CD8-positive, alpha-beta memory T cell (primary cell): Measurements from ENCODE around the gene SYT2. TPM values are rescaled to one million over a fixed set of nuclear protein-coding genes. Genes with fewer than 3 reads are reported as not detected.

Experiments
- CTCF ChIA-PET: fragments of 350-600 bp; sonication (Branson Sonifier 250); formaldehyde crosslinking; loops from one replicate; lab custom pipeline; 2021; ENCODE audit warnings: antibody characterized with exemption; lab: Charles Lee
- POLR2A ChIA-PET: fragments of 350-600 bp; sonication (Branson Sonifier 250); formaldehyde crosslinking; loops from one replicate; lab custom pipeline; 2021; ENCODE audit warnings: antibody characterized with exemption; lab: Charles Lee
- DNase-seq, 5 donors: peaks; one replicate each; pipeline versions ENCODE4 v3.0.0 to v3.0.0-alpha.2; 2020 to 2022; ENCODE audit warnings: mixed read lengths in 1 of 5
- H3K27ac ChIP-seq: one replicate; pipeline ENCODE4 v1.7.0; 2013; ENCODE audit warnings: low read depth, mild to moderate bottlenecking, low read length, moderate library complexity
- H3K27me3 ChIP-seq: 2 replicates; pipeline ENCODE4 v1.7.0; 2013; ENCODE audit warnings: low read length, mild to moderate bottlenecking; ENCODE audit not compliant: insufficient read depth, poor library complexity, severe bottlenecking
- H3K36me3 ChIP-seq: 2 replicates; pipeline ENCODE4 v1.7.0; 2013; ENCODE audit warnings: mild to moderate bottlenecking, low read length, moderate library complexity; ENCODE audit not compliant: insufficient read depth
- H3K4me1 ChIP-seq: 2 replicates; pipeline ENCODE4 v1.7.0; 2013; ENCODE audit warnings: mild to moderate bottlenecking, low read length, moderate library complexity; ENCODE audit not compliant: insufficient read depth
- H3K4me3 ChIP-seq: 2 replicates; pipeline ENCODE4 v1.7.0; 2013; ENCODE audit warnings: mild to moderate bottlenecking, low read length
- H3K9me3 ChIP-seq: 2 replicates; pipeline ENCODE4 v1.7.0; 2013; ENCODE audit warnings: mild to moderate bottlenecking, low read length
- H3K27ac Mint-ChIP-seq, 8 donors: one replicate each; pipeline ENCODE4 v1.8.0; 2020 to 2021; ENCODE audit warnings: mixed read lengths in 8 of 8, mild to moderate bottlenecking in 6 of 8, inconsistent platforms in 3 of 8, moderate library complexity in 3 of 8
- H3K27me3 Mint-ChIP-seq, 2 donors: one replicate each; pipeline ENCODE4 v1.8.0; 2020 to 2021; ENCODE audit warnings: mixed read lengths in 2 of 2, mild to moderate bottlenecking in 1 of 2, moderate library complexity in 1 of 2
- H3K36me3 Mint-ChIP-seq, 3 donors: one replicate each; pipeline ENCODE4 v1.8.0; 2020 to 2021; ENCODE audit warnings: mixed read lengths in 3 of 3, inconsistent platforms in 1 of 3, mild to moderate bottlenecking in 1 of 3
- H3K4me1 Mint-ChIP-seq, 3 donors: one replicate each; pipeline ENCODE4 v1.8.0; 2020 to 2021; ENCODE audit warnings: mixed read lengths in 3 of 3, inconsistent platforms in 1 of 3, mild to moderate bottlenecking in 1 of 3
- H3K4me3 Mint-ChIP-seq, 7 donors: one replicate each; pipeline ENCODE4 v1.8.0; 2020 to 2021; ENCODE audit warnings: mixed read lengths in 7 of 7, mild to moderate bottlenecking in 6 of 7, moderate library complexity in 4 of 7, inconsistent platforms in 2 of 7
- H3K9me3 Mint-ChIP-seq, 5 donors: one replicate each; pipeline ENCODE4 v1.8.0; 2020 to 2022; ENCODE audit warnings: mixed read lengths in 5 of 5, mild to moderate bottlenecking in 3 of 5, moderate library complexity in 2 of 5, inconsistent platforms in 1 of 5
- polyA plus RNA-seq: library from polyadenylated mRNA; unstranded; fragments of 300-500 nt; fragmentation: Illumina TruSeq; gene quantifications from one replicate; pipeline ENCODE4 v1.2.3, GENCODE V29; 2021
- total RNA-seq, 2 experiments: library from RNA; stranded (reverse); gene quantifications; one replicate each; pipeline ENCODE4 v1.2.3, GENCODE V29; 2021

Gene SYT2
- total and polyA plus RNA-seq, 3 experiments from 2014 or later = not detected

DNA sequence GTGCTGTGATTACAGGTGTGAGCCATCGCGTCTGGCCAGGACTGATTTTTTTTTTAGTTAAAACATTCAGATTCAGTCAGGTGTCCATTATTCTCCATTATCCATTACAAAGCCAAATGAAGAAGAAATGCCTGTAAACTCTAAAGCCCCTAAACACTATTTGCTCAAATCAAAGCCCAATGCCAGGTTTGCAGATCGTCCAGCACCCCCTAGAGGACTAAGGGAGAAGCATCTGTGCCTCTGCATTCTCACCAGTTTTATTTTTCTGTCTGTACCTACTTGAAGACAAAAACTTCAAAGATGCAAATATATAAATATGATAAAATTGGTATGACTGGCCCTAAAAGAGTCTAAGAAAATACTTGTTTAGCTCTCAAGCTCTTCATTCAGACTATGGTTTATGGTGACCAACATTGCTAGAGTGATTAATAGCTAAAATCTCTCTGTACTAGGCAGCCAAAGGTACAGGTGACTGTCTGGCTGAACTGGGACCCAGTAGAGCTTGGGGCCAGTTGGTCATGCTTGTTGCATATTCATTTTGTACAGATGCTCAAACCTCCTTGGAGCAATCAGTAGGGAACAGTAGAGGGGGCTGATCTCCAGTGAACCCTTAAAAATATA is 138.4 kb downstream of the SYT2 start:
- Histone ChIP-seq H3K4me1 (no peaks in the 10 kb centered on the region), H3K27ac (no peak overlapping the region), H3K27me3 (no peaks in the 10 kb centered on the region), H3K36me3 (no peaks in the 10 kb centered on the region), H3K4me3 (no peak overlapping the region), H3K9me3 (no peaks in the 10 kb centered on the region)
- H3K36me3 Mint-ChIP-seq = peaks cover 10 to 59% (median 32%) of the 10 kb centered on the region in 3 donors
- H3K27me3 Mint-ChIP-seq = no peaks in the 10 kb centered on the region
- no peaks in the 10 kb centered on the region for H3K4me1 Mint-ChIP-seq
- peak overlapping the region in 1 of 8 donors; percentile 49 for H3K27ac Mint-ChIP-seq
- no peaks in the 10 kb centered on the region for H3K9me3 Mint-ChIP-seq
- CTCF ChIA-PET = interaction anchor here (1.1 to 1.2 kb wide), 3 partner anchors 10 to 107 kb away, joined by 3 to 5 read pairs (median 4); no protein-coding TSS in a partner anchor
- POLR2A ChIA-PET = no interaction called here
- H3K4me3 Mint-ChIP-seq = no peak overlapping the region
- DNase-seq = no peak

DNA sequence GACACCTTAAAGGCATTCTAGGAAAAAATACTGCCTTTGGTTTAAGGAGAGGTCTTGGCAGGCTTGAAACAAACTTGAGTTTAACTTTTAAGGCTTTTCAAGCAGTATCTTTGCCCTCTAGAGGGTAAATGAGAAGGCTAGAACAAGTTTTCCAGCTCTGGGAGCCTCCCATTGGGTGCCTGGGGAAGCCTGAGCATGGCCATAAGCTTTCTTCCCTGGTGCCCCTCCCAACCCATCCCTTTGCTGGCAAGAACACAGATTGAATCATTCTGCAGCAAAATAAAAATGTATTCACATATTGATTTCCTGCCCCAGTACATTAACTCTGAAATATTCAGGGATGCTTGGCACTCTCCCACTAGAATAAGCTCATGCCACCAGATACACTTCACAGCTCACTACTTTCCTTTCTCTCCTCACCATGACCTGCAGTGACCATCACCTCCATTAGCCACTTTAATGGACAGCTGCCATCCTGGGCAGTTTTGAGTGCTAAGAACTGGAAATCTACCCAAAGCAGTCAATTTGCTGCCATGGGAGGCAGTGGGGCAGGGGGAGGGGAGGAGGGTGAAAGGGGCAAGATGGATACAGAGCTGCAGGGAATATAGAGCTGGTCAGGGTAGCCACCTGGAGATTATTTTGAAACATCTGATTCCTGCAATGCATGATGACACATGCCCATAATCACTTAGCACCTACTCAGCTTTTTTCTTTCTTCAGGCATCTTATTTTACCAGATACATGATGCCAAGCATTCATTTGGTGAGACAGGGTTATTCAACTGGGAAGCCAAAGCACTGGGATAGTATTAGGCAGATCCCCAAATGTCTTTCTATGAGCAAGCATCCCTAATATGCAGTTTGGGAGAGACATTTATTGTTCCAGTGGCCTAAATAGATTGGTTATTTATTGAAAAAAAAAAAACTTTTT is 140.6 kb downstream of the SYT2 start:
- Histone ChIP-seq H3K9me3 (no peaks in the 10 kb centered on the region), H3K27me3 (no peaks in the 10 kb centered on the region), H3K27ac (no peak overlapping the region), H3K36me3 (no peaks in the 10 kb centered on the region), H3K4me3 (no peak overlapping the region), H3K4me1 (no peaks in the 10 kb centered on the region)
- no peaks in the 10 kb centered on the region for H3K27me3 Mint-ChIP-seq
- CTCF ChIA-PET = no interaction called here
- H3K9me3 Mint-ChIP-seq = no peaks in the 10 kb centered on the region
- no peak for DNase-seq
- no peak overlapping the region for H3K4me3 Mint-ChIP-seq
- H3K27ac Mint-ChIP-seq = no peak overlapping the region
- peaks cover 5 to 10% (median 9%) of the 10 kb centered on the region in 3 donors for H3K4me1 Mint-ChIP-seq
- POLR2A ChIA-PET = interaction anchor here (0.7 kb wide), 1 partner anchor 1219 kb away, joined by 3 read pairs; no protein-coding TSS in a partner anchor
- peaks cover 10 to 60% (median 25%) of the 10 kb centered on the region in 3 donors for H3K36me3 Mint-ChIP-seq

DNA sequence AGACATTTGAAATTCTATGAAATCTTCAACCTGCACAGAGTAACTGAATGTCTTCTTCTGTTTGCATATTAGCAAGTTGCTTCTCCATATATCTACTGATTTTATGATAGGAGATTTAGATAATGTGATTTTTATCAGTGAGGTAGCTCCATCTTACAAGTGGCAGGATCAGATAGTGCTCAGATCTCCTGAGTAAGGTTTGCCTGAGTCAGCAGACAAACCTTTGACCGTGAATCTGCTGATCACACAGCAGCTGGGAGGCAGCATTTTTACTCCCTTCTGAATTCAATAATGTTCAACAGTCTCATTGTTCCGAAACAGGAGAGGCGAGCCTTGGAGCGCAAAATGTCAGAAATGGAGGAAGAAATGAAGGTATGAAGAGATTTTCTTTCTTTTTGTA is 141.4 kb downstream of the SYT2 start:
- Histone ChIP-seq H3K9me3 (no peaks in the 10 kb centered on the region), H3K27me3 (no peaks in the 10 kb centered on the region), H3K36me3 (no peaks in the 10 kb centered on the region), H3K27ac (no peak overlapping the region), H3K4me3 (no peak overlapping the region), H3K4me1 (no peaks in the 10 kb centered on the region)
- Mint-ChIP-seq H3K4me1 (peaks cover 5 to 14% (median 9%) of the 10 kb centered on the region in 3 donors), H3K27me3 (no peaks in the 10 kb centered on the region), H3K9me3 (no peaks in the 10 kb centered on the region), H3K4me3 (no peak overlapping the region), H3K36me3 (peaks cover 10 to 63% (median 27%) of the 10 kb centered on the region in 3 donors), H3K27ac (peak overlapping the region in 1 of 8 donors; percentile 57)
- CTCF ChIA-PET = no interaction called here
- POLR2A ChIA-PET = interaction anchor here (0.6 kb wide), 1 partner anchor 71 kb away, joined by 3 read pairs; no protein-coding TSS in a partner anchor
- DNase-seq = no peak

DNA sequence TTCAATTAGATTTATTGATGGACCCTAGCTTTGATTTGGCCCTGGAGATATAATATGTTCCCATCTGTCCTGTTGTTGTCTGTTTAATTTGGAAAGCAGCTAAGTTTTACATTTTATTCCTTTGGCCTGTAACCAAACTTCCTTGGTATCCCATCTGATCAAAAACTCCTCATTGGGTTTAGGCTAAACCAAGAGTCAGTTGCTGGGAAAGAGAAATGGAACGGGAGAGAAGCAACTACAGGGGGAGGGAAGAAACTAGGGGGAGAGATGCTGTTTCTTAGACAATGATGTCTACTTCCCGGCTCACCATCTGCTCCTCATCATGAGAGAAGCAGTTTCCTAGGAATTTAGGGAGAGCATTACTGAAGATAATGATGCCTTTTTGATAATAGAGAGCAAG is 141.8 kb downstream of the SYT2 start:
- Mint-ChIP-seq H3K36me3 (peaks cover 6 to 59% (median 27%) of the 10 kb centered on the region in 3 donors), H3K4me1 (peaks cover 5 to 14% (median 9%) of the 10 kb centered on the region in 3 donors), H3K27ac (no peak overlapping the region), H3K4me3 (no peak overlapping the region), H3K27me3 (no peaks in the 10 kb centered on the region), H3K9me3 (no peaks in the 10 kb centered on the region)
- Histone ChIP-seq H3K27ac (no peak overlapping the region), H3K4me3 (no peak overlapping the region), H3K4me1 (no peaks in the 10 kb centered on the region), H3K9me3 (no peaks in the 10 kb centered on the region), H3K36me3 (no peaks in the 10 kb centered on the region), H3K27me3 (no peaks in the 10 kb centered on the region)
- CTCF ChIA-PET = no interaction called here
- POLR2A ChIA-PET = interaction anchor here (0.6 kb wide), 1 partner anchor 71 kb away, joined by 3 read pairs; no protein-coding TSS in a partner anchor
- no peak for DNase-seq

DNA sequence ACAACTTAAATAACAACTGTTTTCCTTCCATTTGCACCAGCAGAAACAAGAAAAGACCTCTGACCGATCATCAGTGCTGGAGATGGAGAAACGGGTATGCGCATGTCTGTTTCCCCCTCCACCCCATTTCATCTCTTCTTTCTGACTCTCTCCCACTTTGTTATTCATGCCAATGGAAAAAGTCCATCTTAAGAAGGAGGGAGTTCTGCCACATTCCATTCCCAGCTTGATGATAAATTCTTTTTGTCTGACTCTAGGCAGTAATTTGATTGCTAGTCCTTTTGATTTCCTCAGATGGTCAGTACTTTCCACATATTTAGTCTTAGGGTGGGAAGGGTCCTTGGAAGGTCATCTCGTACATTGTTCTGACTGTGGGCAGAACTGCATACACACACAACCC is 142.5 kb downstream of the SYT2 start:
- no peak overlapping the region for H3K27ac ChIP-seq
- H3K27me3 Mint-ChIP-seq = no peaks in the 10 kb centered on the region
- H3K27ac Mint-ChIP-seq = no peak overlapping the region
- no peaks in the 10 kb centered on the region for H3K4me1 ChIP-seq
- H3K36me3 ChIP-seq = no peaks in the 10 kb centered on the region
- no peak for DNase-seq
- H3K9me3 Mint-ChIP-seq = no peaks in the 10 kb centered on the region
- no peak overlapping the region for H3K4me3 ChIP-seq
- no peaks in the 10 kb centered on the region for H3K27me3 ChIP-seq
- peaks cover 5 to 14% (median 9%) of the 10 kb centered on the region in 3 donors for H3K4me1 Mint-ChIP-seq
- H3K36me3 Mint-ChIP-seq = peaks cover 4 to 58% (median 29%) of the 10 kb centered on the region in 3 donors
- ChIA-PET CTCF (no interaction called here), POLR2A (no interaction called here)
- H3K9me3 ChIP-seq = no peaks in the 10 kb centered on the region
- H3K4me3 Mint-ChIP-seq = no peak overlapping the region

DNA sequence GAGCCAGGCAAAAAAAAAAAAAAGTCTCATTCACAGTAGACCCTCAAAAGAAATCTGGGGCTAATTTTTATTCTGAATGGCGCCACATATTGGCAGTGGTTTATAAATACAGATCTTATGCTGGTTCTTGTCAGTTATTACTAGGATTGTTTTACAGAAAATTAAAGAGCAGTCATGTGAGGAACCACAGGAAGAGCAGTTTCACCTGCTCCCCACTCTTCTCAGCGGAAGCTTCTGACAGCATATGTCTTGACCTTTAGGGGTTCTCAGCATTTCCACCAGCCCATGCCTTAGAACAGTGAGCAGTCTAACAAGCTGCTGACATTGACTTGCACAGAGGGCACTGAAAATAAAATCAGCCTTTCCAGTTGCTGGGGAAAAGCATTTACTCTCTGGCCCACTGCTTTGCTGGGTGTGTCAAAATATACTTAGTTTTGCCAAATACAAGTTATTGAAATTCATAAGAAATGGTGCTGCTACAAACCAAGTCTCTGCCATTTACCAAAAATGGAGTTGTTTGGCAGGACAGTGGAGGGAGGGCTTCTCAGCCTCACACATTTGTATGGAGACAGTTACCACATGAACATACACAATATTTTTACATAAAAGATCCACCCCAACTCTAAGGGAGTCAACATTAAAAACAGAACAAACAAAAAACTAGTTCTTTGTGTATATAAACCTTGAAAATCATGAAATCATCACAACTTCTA is 144.2 kb downstream of the SYT2 start:
- H3K4me1 ChIP-seq = no peaks in the 10 kb centered on the region
- H3K27me3 Mint-ChIP-seq = no peaks in the 10 kb centered on the region
- H3K9me3 ChIP-seq = no peaks in the 10 kb centered on the region
- H3K4me3 ChIP-seq = no peak overlapping the region
- H3K27ac Mint-ChIP-seq = peak overlapping the region in 3 of 8 donors; percentile 23 to 61 (median 44)
- no peak for DNase-seq
- no peak overlapping the region for H3K4me3 Mint-ChIP-seq
- peaks cover 4 to 60% (median 31%) of the 10 kb centered on the region in 3 donors for H3K36me3 Mint-ChIP-seq
- H3K27me3 ChIP-seq = no peaks in the 10 kb centered on the region
- H3K27ac ChIP-seq = no peak overlapping the region
- POLR2A ChIA-PET = interaction anchor here (0.6 kb wide), 1 partner anchor 411 kb away, joined by 3 read pairs; no protein-coding TSS in a partner anchor
- CTCF ChIA-PET = no interaction called here
- no peaks in the 10 kb centered on the region for H3K36me3 ChIP-seq
- no peaks in the 10 kb centered on the region for H3K9me3 Mint-ChIP-seq
- H3K4me1 Mint-ChIP-seq = peaks cover 5 to 14% (median 9%) of the 10 kb centered on the region in 3 donors

DNA sequence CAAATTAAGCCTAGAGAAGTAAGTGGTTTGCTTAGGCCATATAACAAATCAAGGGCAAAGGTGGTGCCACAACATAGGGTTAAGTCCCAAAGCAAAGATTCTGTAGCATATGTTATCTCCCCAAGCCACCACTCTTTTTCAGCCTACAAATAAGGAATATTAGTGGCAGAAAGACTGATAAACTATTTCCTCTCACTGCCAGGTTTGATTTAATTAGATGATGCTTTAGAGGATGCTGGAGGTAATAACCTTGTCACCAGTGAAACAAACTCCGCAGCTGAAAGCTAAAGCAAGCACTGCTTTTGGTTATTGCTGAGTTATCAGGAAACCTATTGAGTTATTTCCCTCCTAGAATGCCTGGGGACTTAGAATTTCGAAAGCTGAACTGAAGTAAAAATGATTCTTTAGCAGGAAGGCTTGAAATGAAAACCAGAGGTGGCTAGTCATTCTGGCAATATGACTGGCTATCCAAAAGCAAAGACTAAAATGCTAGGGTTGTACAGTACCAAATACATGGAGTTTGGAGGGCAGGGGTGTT is 145.2 kb downstream of the SYT2 start:
- Mint-ChIP-seq H3K27ac (no peak overlapping the region), H3K4me3 (no peak overlapping the region), H3K36me3 (peaks cover 4 to 59% (median 31%) of the 10 kb centered on the region in 3 donors), H3K4me1 (peaks cover 5 to 14% (median 9%) of the 10 kb centered on the region in 3 donors), H3K9me3 (no peaks in the 10 kb centered on the region), H3K27me3 (no peaks in the 10 kb centered on the region)
- POLR2A ChIA-PET = interaction anchor here (0.6 kb wide), 1 partner anchor 410 kb away, joined by 3 read pairs; no protein-coding TSS in a partner anchor
- CTCF ChIA-PET = no interaction called here
- Histone ChIP-seq H3K27ac (no peak overlapping the region), H3K36me3 (no peaks in the 10 kb centered on the region), H3K4me3 (no peak overlapping the region), H3K27me3 (no peaks in the 10 kb centered on the region), H3K4me1 (no peaks in the 10 kb centered on the region), H3K9me3 (no peaks in the 10 kb centered on the region)
- no peak for DNase-seq
